PC-9 (cell line): ENCODE measurements around the gene EIF4A3. TPM values are rescaled to one million over a fixed set of nuclear protein-coding genes. Genes with fewer than 3 reads are reported as not detected.

ENCODE experiments used
- BruUV-seq: library from RNA; stranded (reverse); fragments of 400-500 nt; replicated peaks from 2 replicates; lab custom pipeline; 2021; lab: Mats Ljungman, UMichigan
- CTCF ChIA-PET: fragments of 300-600 bp; sonication (Branson Sonifier 250); formaldehyde crosslinking; loops from one replicate; lab custom pipeline; 2022; ENCODE audit warnings: antibody characterized with exemption; lab: Charles Lee
- POLR2A ChIA-PET: fragments of 300-600 bp; sonication (Branson Sonifier 250); formaldehyde crosslinking; loops from one replicate; lab custom pipeline; 2022; ENCODE audit warnings: antibody characterized with exemption; ENCODE audit not compliant: unreplicated experiment; lab: Charles Lee
- DNase-seq, 2 experiments: peaks; one replicate each; pipeline versions ENCODE4 v3.0.0 to v3.0.0-alpha.2; 2015 to 2022; ENCODE audit warnings: mixed read lengths in 1 of 2
- H2AFZ ChIP-seq: fragments of 200-600 bp; sonication (generic); 2 replicates; pipeline ENCODE4 v1.8.1; 2017; ENCODE audit warnings: antibody characterized with exemption
- H3F3A ChIP-seq: fragments of 200-600 bp; sonication (generic); 2 replicates; pipeline ENCODE4 v1.8.1; 2017; ENCODE audit warnings: antibody characterized with exemption, mild to moderate bottlenecking, low read depth; ENCODE audit not compliant: insufficient read depth
- H3K27ac ChIP-seq: fragments of 200-600 bp; sonication (generic); 2 replicates; pipeline ENCODE4 v1.6.1; 2016; ENCODE audit warnings: mixed run types
- H3K27me3 ChIP-seq: fragments of 200-600 bp; sonication (generic); 2 replicates; pipeline ENCODE4 v1.6.1; 2016; ENCODE audit warnings: low read depth, mixed run types; ENCODE audit not compliant: insufficient read depth
- H3K36me3 ChIP-seq: fragments of 200-600 bp; sonication (generic); 2 replicates; pipeline ENCODE4 v1.6.1; 2016; ENCODE audit warnings: low read depth, mixed run types
- H3K4me1 ChIP-seq: fragments of 200-600 bp; sonication (generic); replicated peaks from 2 replicates; pipeline ENCODE4 v1.6.1; 2016; ENCODE audit warnings: mixed run types; ENCODE audit not compliant: insufficient read depth
- H3K4me2 ChIP-seq: fragments of 200-600 bp; sonication (generic); 2 replicates; pipeline ENCODE4 v1.6.1; 2017; ENCODE audit warnings: mixed run types
- H3K4me3 ChIP-seq: fragments of 200-600 bp; sonication (generic); 2 replicates; pipeline ENCODE4 v1.6.1; 2016; ENCODE audit warnings: mixed run types
- H3K79me2 ChIP-seq: fragments of 200-600 bp; sonication (generic); 2 replicates; pipeline ENCODE4 v1.6.1; 2017; ENCODE audit warnings: low read depth, mixed run types
- H3K9me2 ChIP-seq: fragments of 200-600 bp; sonication (generic); 2 replicates; pipeline ENCODE4 v1.8.1; 2017; ENCODE audit warnings: mild to moderate bottlenecking; ENCODE audit not compliant: insufficient read depth
- H3K9me3 ChIP-seq: fragments of 200-600 bp; sonication (generic); 2 replicates; pipeline ENCODE4 v1.8.1; 2016; ENCODE audit warnings: low read depth; ENCODE audit not compliant: insufficient read depth
- H4K20me1 ChIP-seq: fragments of 200-600 bp; sonication (generic); 2 replicates; pipeline ENCODE4 v1.8.1; 2017; ENCODE audit not compliant: insufficient read depth
- EZH2 ChIP-seq: fragments of 200-600 bp; sonication (generic); IDR thresholded peaks from 2 replicates; pipeline ENCODE4 v1.8.0; 2017; ENCODE audit warnings: antibody characterized with exemption, low read depth
- intact Hi-C: fragments of 100-400 bp; cut with micrococcal nuclease; formaldehyde crosslinking; loops from one replicate; pipeline ENCODE4 v1.10.0; 2022; ENCODE audit not compliant: unreplicated experiment
- total RNA-seq: library from RNA; stranded (reverse); gene quantifications from 2 replicates; pipeline ENCODE4 v1.2.3, GENCODE V29; 2021
- TF ChIP-seq, protein P1 (sequence below): fragments of 200-600 bp; sonication (generic); conservative IDR thresholded peaks from 2 replicates; pipeline ENCODE4 v1.6.1; 2017; ENCODE audit warnings: mixed run types, antibody characterized with exemption, mild to moderate bottlenecking, moderate library complexity

Gene EIF4A3
- total RNA-seq, 1 experiment from 2014 or later = 114 TPM

DNA sequence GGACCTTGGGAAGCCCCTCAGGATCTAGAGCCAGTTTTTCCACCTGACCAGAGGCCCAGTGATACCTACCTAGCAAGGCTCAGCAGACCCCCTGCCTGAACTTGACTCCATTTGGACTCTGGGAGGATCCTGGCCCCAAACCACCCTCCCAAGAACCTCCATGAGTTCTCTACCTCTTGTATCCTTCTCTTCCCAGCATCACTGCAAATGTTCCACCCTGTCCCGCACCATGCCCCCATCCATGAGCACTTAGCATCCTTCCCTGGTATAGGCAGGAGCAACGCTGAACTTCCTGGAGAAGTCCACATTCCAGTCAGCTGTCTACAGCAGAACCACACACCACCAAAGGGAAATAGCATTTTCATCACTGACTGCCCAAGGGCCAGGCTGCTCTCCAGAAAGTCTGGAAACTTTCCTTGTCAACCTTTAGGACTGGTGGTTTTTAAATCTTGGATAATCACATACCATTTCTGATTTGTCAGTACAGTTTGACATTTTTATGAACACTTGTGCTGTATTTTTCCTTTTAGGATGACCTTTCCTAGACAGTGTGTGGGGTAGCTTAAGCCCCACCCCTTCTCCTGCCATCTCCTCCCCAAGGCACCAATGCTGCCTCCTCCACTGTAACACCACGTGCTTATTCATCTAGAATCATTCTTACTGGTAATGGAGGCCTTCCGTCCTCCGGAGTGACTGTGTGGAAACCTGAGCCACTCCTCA lies 13.9 kb downstream of the EIF4A3 start:
- POLR2A ChIA-PET = no interaction called here
- Histone ChIP-seq H3K4me1 (no peaks in the 10 kb centered on the region), H3K79me2 (no peaks in the 10 kb centered on the region), H3K36me3 (no peaks in the 10 kb centered on the region), H4K20me1 (no peaks in the 10 kb centered on the region), H2AFZ (no peak overlapping the region), H3K4me3 (no peak overlapping the region), H3K27me3 (no peaks in the 10 kb centered on the region), H3F3A (peaks cover 6% of the 10 kb centered on the region; the same call in 1 of the 2 replicates), H3K27ac (no peak overlapping the region), H3K9me2 (no peaks in the 10 kb centered on the region), H3K4me2 (no peak overlapping the region), H3K9me3 (no peaks in the 10 kb centered on the region)
- intact Hi-C loops = no loop called here
- CTCF ChIA-PET = no interaction called here
- BruUV-seq = no TSS peak
- TF ChIP-seq, protein P1, sequence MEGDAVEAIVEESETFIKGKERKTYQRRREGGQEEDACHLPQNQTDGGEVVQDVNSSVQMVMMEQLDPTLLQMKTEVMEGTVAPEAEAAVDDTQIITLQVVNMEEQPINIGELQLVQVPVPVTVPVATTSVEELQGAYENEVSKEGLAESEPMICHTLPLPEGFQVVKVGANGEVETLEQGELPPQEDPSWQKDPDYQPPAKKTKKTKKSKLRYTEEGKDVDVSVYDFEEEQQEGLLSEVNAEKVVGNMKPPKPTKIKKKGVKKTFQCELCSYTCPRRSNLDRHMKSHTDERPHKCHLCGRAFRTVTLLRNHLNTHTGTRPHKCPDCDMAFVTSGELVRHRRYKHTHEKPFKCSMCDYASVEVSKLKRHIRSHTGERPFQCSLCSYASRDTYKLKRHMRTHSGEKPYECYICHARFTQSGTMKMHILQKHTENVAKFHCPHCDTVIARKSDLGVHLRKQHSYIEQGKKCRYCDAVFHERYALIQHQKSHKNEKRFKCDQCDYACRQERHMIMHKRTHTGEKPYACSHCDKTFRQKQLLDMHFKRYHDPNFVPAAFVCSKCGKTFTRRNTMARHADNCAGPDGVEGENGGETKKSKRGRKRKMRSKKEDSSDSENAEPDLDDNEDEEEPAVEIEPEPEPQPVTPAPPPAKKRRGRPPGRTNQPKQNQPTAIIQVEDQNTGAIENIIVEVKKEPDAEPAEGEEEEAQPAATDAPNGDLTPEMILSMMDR = no peak
- TF ChIP-seq EZH2 = no peak
- DNase-seq = no peak

DNA sequence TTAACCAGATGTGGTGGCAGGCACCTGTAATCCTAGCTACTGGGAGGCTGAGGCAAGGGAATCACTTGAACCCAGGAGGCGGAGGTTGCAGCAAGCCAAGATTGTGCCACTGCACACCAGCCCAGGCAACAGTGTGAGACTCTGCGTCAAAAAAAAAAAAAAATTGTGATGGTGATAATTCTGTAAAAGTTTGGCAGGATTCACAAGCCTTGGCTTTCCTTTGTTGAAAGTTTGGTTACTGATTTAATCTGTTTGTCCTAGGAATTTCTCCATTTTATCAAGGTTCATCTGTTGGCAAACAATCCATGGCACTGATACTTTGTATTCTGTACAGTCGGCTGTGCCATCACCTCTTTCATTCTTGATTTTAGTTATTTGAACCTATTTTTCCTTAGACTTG lies 15.9 kb downstream of the EIF4A3 start:
- no peaks in the 10 kb centered on the region for H3K36me3 ChIP-seq
- H3K4me3 ChIP-seq = no peak overlapping the region
- H3K9me2 ChIP-seq = no peaks in the 10 kb centered on the region
- H3K4me2 ChIP-seq = no peak overlapping the region
- H3K27ac ChIP-seq = no peak overlapping the region
- no peaks in the 10 kb centered on the region for H3K79me2 ChIP-seq
- TF ChIP-seq EZH2 = no peak
- TF ChIP-seq, protein P1 = no peak
- no peak for DNase-seq
- H3F3A ChIP-seq = peaks cover 6% of the 10 kb centered on the region; the same call in 1 of the 2 replicates
- H2AFZ ChIP-seq = no peak overlapping the region
- no peaks in the 10 kb centered on the region for H3K9me3 ChIP-seq
- POLR2A ChIA-PET = no interaction called here
- no peaks in the 10 kb centered on the region for H4K20me1 ChIP-seq
- H3K4me1 ChIP-seq = no peaks in the 10 kb centered on the region
- intact Hi-C loops = no loop called here
- BruUV-seq = no TSS peak
- CTCF ChIA-PET = no interaction called here
- no peaks in the 10 kb centered on the region for H3K27me3 ChIP-seq

- H3K4me3 ChIP-seq = no peak overlapping the region
- H3K4me2 ChIP-seq = no peak overlapping the region
- DNase-seq = no peak
- TF ChIP-seq, protein P1 = no peak
- TF ChIP-seq EZH2 = no peak
- no peaks in the 10 kb centered on the region for H3K9me3 ChIP-seq
- POLR2A ChIA-PET = no interaction called here
- no peaks in the 10 kb centered on the region for H3K4me1 ChIP-seq
- H3K27me3 ChIP-seq = no peaks in the 10 kb centered on the region
- no peak overlapping the region for H2AFZ ChIP-seq
- H4K20me1 ChIP-seq = no peaks in the 10 kb centered on the region
- no peaks in the 10 kb centered on the region for H3K79me2 ChIP-seq
- H3F3A ChIP-seq = peaks cover 6% of the 10 kb centered on the region; the same call in 1 of the 2 replicates
- H3K9me2 ChIP-seq = no peaks in the 10 kb centered on the region
- H3K36me3 ChIP-seq = no peaks in the 10 kb centered on the region
- no TSS peak for BruUV-seq
- no peak overlapping the region for H3K27ac ChIP-seq
- intact Hi-C loops = no loop called here
- CTCF ChIA-PET = interaction anchor here (0.6 kb wide), 2 partner anchors 22 to 47 kb away, joined by 3 to 15 read pairs; no protein-coding TSS in a partner anchor
Measured at GRCh38 chr17:80129006-80129565, 17.8 kb downstream of the EIF4A3 start.
